ENCODE measurements around the gene PPP1R7.

PPP1R7 gene

DNA sequence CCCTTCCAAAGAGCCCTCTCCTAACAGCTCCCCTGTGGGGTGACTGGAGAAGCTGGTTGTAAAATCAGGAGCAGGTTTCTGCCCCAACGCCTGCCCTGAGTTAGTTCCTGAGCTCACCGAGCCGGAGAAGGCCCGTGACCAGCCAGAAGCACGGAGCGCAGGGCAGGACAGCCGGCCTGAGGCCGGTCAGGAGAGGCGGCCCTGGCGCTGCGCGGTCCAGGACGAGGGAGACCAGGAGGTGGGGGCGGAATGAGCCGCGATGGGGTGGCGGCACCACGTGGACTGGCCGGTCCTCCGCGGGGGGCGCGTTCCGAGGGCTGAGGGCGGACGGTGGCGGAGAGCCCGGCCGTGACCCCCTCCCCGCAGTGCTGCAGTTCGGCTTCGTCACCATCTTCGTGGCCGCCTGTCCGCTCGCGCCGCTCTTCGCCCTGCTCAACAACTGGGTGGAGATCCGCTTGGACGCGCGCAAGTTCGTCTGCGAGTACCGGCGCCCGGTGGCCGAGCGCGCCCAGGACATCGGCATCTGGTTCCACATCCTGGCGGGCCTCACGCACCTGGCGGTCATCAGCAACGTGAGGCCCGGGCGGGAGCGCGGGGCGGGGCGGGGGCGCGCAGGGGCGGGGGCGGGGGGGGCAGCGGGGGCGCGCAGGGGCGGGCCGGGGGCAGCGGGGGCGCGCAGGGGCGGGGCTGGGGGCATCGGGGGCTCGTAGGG is 67.2 kb downstream of the PPP1R7 start:
- no peak for DNase-seq

DNA sequence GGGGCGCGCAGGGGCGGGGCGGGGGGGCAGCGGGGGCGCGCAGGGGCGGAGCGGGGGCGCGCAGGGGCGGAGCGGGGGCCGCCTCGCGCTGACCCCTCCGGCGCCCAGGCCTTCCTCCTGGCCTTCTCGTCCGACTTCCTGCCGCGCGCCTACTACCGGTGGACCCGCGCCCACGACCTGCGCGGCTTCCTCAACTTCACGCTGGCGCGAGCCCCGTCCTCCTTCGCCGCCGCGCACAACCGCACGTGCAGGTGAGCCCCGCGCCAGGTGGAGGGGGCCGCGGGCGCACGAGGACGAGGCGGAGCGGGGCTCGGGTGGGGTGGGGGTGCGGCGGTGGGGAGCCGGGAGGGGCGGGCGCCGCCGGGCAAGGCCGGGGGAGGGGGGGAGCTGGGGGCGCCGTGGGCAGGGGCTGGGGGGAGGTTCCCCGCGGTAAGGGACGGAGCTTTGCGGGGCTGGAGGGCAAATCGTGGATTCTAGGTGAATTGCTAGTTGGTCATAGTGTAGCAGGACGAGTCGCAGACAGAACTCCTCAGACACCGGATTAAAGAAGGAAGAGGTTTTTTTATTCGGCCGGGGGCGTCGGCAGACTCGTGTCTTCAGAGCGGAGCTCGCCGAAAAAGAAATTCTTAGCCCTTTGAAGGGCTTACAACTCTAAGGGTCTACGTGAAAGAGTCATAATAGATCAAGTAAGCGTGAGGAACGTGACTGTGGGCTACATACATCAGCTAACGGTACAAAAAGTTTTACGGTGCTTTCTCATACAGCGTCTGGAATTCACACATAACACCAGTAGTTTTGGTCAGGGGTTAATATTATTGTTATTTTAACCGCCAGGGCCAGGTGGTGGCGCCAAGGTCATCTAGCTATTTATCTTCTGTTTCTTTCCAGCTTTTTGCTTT is 68.1 kb downstream of the PPP1R7 start:
- DNase-seq, result no peak

DNA sequence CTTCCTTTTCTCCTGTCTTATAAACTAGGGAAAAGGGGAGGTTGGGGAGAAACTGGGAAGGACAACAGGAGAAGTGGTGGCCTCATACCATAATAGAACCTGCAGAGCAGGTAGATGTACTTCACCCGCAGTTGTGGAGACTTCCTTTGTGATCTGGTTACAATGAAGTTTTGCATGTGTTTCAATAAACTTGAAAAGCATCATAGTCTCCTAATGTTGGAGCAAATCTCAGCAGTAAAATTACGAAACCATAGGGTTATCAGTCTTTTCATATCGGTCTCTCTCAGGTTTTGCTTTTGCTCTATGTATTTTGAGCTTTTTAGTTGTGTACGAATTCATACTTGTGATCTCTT is 68.7 kb downstream of the PPP1R7 start:
- DNase-seq, result no peak

DNA sequence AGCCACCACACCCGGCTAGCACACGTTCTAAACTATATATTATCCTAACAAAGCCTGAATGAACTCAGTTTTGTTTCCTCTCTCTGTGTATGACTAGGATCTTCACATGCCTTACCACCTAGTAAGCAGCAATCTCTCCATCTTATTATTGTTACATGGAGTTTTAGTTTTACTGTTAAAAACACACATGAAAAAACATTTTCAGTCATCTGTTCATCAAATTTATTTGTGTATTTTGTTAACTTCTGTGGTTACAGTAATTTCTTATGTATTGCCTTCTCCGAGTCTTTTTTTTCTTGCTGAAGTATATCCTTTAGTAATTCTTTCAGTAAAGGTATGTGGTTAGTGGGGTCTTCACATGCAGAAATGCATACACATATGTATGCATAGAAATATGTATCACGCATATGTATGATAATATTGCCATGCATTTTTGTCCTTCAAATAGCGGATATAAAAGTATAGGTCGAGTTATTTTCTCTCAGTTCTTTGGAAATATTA is 69.6 kb downstream of the PPP1R7 start:
- no peak for DNase-seq

DNA sequence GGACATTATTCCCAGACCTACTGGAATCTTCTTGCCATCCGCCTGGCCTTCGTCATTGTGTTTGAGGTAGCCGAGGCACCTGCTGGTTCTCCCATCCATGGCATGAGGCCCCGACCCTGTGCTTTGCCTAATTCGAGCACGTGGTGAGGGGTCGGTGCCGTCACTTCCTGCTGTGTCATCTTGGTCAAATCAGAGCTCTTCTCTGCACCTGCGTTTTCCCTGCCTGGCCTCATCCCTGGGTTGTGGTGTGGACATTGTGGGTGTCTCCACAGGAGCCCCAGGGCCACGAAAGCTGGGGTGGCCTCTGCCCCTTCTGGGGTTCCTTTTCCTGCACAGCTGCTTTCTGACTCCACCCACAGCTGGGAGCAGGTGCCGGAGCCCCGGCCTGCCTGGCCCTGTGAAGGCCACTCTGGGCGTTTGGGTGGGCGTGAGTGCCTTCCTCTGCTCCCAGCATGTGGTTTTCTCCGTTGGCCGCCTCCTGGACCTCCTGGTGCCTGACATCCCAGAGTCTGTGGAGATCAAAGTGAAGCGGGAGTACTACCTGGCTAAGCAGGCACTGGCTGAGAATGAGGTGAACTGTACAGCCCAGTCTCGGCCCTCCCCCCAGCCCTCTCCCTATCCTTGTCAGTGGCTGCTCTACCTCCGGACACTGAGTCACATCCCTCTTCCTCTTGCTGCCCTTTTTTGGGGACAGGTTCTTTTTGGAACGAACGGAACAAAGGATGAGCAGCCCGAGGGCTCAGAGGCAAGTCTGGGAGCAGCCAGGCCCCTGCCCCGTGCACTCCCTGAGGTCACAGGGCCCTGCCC is 73.1 kb downstream of the PPP1R7 start:
- no peak for DNase-seq

DNA sequence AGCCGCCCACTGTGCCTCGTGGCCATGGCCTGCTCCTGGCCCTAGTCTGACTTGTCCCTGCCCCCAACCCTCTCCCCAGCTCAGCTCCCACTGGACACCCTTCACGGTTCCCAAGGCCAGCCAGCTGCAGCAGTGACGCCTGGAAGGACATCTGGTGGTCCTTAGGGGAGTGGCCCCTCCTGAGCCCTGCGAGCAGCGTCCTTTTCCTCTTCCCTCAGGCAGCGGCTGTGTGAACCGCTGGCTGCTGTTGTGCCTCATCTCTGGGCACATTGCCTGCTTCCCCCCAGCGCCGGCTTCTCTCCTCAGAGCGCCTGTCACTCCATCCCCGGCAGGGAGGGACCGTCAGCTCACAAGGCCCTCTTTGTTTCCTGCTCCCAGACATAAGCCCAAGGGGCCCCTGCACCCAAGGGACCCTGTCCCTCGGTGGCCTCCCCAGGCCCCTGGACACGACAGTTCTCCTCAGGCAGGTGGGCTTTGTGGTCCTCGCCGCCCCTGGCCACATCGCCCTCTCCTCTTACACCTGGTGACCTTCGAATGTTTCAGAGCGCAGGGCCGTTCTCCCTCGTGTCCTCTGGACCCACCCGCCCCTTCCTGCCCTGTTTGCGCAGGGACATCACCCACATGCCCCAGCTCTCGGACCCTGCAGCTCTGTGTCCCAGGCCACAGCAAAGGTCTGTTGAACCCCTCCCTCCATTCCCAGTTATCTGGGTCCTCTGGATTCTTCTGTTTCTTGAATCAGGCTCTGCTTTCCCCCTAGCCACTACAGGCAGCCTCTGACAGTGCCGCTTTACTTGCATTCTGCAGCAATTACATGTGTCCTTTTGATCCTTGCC is 74.0 kb downstream of the PPP1R7 start:
- no peak for DNase-seq

DNA sequence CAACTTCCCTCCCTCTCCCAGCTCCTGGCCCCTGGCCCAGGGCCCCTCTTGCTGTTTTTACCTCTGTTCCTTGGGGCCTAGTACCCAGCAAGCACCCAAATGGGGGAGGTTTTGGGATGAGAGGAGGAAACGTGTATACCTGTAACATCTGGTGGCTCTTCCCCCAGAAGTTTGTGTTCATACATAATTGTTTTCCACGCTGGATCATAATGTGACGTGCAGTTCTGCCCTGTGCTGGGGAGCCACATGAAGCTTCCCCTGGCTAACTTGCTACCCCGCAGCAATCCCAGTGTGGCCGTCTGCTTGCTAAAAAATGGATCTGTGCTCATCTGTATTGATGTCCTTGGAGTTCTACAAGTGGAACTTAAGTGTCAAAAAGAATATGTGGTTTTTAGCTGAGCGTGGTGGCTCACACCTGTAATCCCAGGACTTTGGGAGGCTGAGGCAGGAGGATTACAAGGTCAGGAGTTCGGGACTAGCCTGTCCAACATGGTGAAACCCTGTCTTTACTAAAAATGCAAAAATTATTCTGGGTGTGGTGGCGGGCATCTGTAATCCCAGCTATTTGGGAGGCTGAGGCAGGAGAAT is 74.7 kb downstream of the PPP1R7 start:
- DNase-seq, result no peak

DNA sequence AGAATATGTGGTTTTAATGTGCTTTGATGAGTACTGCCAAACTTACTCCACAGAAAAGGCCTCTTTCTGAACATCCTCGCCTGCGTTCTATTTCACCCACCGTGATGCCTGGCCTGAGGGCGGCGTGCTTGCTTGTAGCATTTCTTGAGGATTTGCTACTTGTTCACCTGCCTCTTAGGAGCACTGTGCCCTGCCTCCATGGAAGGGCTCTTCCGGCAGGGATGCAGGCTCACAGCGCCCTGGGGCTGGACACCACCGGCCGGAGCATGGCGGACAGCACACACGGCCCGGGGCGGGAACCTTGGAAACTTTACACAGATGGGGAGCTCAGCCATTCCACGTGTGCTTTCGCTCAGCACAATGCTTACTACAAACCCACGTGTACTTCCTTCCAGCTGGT is 75.3 kb downstream of the PPP1R7 start:
- DNase-seq, result no peak

DNA sequence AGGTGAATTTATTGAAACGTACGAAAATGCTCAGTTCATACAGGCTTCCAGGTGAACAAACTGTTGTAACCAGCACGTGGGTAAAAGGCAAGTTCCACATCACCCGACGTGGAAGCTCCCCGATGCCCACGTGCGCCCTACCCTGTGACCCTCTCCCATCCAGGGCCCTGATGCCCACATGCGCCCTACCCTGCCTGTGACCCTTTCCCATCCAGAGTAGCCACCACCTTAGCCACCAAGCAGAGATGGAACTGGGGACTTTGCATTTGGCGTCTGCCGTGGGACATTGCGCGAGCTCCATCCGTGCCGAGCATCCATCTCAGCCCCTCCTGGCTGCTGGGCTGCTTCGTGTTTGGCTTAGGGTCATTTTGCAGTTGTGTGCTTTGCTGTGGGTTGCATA is 75.7 kb downstream of the PPP1R7 start:
- DNase-seq, result no peak

DNA sequence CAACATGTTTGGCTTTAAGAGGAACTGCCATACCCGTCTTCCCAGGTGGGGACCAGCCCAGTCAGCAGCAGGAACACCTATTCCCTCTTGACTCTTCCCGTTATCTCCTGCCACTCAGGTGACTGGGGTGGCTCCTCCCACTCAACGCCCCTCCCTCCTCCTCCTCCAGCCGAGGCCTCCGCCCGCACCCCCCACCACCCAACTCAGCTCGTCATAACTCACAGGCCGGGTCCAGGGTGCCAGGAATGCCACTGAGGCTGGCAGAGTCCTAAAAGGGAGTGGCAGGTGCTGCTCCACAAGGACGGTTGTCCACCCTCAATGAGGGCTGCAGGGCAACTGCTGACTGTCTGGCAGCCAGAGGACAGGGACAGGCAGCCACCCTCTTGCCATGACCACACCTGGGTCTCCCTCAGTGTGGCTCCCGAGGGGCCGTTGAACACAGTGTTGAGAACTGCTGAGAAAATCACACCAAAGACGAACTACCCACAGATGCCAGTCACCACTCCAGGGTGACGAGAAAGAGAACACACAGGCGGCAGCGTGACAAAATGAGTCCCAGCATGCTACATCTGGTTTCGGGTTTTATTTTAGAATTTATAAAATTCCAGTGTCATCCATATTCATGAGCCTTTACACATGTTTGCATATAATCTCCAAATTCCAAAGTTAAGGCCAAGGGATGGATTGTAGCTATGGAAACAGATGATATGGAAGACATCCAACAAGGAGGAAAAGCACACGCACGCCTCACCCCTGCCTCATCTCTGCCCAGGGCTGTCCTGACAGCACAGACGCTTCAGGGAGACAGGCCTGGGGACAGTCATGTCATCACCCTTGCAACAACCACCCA is 76.7 kb downstream of the PPP1R7 start:
- no peak for DNase-seq

DNA sequence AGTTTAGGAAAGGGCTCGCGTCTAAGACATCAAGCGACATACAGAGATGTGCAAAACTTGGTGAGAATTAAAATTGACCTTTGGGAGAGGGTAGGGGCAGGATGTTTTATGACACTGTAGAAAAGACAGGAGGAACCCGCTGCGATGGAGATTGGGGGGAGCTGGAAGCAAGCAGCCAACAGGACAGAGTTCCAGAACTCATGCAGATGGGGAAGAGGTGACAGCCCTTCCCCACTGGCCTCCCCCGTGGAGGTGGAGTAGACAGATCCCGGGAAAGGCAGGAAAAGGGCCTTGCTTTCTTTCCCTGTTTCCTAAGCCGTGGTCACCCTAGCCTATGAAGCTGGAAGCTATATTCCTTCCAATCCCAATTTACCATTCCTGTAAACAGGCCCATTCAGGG is 77.3 kb downstream of the PPP1R7 start:
- no peak for DNase-seq

DNA sequence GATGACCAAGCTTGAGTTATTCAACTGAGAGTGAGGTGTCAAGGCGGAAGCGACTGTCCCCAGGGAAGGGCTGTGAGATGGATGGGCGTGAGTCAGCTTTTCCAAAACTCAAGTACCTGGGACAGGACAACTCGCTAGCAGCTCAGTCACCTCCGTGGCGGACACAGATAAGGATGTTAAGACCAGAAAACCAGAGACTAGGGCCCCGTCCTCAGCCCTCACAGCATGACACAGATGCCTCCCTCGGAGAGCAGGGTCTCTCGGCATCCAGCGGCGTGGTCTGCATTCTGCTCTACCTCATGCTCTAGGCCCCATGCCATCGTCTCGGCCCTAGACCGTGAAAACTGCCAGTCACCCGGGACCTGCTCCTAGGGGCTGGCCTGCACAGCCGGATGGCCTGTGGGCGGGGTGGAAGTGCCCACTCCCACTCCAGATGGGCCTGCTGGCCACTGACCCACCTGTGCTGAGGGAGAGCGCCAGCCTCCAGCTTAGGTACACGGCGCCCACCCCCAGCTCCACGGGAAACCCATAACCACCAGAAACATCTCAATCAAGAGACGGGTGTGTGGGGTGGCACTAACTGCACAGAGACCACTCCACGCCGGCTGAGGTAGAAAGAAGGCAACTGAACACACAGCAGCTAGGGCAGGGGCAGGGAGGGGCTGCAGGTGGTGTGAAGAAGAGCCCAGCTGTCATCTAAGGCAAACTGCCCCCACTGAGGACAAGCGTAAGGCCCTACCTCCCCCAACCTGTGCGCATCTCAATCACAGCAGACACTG is 78.0 kb downstream of the PPP1R7 start:
- DNase-seq, result no peak

DNA sequence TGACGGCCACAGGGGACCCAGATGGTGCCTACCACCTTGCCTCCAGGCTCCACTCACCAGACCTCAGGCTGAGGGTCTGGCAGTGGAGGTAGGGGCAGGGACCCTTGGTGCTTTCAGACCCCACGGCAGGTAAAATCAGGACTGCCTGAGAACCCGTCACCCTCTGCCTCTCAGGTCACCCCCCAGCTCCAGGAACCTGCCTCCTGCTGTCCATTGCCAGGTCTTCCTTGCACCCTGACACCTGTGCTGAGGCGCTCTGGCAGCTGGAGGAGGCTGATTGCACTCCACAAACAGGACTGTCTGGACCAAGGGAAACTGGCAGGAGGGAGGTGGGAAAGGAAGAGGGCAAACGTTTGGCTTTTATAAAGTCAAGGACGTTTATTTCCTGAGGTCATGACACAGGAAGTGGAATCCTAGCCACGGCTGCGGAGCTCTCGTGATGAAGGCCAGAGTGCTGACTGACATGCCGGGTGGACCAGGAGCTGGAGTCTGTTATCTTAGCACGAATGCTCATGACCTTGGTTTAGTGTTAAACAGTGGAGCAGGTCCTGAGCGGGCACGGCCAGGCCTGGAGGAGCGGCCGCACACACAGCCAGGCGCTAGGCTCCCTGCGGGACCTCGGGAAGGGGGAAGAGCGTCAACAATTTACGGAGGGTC is 78.7 kb downstream of the PPP1R7 start:
- no peak for DNase-seq

DNA sequence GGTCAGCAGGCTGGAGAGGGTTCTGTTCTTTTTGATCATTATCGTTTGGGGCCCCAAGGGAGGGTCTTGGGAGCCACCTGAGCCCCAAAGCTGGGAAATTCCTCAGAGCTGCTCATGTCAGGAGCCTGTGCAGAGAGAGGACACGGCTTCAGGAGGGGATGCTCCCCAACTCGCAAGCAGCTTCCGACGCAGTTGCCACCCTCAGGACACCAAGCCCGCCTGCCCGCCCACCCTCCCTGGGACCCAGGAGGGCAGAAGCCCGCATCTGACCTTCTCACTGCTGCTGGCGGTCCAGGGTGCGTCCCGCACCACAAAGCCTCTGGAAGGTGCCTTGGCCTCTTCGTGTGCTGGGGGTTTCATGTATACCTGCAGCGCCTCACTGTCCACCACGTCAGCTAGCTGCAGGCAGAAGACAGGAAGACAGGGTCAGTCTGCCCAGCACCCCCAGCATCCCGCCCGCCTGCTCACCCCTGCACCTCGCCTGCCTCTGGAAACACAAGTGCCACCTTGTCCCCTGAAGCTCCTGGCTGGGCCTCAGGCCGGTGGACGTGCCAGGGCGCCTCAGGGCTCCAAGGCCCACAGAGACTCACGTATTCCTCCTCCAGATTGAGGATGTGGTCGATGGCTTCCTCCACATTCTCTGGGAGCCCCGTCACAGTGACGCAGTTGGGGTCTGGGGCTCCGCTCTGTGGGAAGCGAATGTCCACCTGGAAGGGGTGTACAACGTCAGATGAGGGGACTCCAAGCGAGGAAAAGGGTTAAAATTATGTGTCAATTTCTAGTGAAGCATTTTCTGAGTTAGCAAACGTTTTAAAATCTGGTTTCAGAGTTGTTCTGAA is 79.5 kb downstream of the PPP1R7 start:
- no peak for DNase-seq

DNA sequence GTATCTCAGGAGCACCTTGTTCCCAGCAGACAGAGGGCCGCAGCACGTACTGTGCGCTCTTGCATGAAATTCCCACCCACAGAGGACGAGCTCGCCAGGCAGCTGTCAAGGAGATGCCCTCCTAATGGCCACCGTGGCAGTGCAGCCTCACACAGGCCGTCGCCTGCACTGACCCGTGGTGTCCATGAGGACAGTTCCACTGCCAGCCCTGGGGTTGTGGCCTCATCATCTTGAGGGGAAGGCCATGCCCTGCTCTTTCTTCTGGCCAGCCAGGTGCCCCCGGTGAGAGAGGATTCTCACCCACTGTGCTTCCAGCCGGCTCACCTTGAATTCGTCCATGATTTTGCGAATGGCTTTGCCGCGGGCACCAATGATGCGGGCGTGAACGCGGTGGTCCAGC is 80.2 kb downstream of the PPP1R7 start:
- DNase-seq, result no peak

DNA sequence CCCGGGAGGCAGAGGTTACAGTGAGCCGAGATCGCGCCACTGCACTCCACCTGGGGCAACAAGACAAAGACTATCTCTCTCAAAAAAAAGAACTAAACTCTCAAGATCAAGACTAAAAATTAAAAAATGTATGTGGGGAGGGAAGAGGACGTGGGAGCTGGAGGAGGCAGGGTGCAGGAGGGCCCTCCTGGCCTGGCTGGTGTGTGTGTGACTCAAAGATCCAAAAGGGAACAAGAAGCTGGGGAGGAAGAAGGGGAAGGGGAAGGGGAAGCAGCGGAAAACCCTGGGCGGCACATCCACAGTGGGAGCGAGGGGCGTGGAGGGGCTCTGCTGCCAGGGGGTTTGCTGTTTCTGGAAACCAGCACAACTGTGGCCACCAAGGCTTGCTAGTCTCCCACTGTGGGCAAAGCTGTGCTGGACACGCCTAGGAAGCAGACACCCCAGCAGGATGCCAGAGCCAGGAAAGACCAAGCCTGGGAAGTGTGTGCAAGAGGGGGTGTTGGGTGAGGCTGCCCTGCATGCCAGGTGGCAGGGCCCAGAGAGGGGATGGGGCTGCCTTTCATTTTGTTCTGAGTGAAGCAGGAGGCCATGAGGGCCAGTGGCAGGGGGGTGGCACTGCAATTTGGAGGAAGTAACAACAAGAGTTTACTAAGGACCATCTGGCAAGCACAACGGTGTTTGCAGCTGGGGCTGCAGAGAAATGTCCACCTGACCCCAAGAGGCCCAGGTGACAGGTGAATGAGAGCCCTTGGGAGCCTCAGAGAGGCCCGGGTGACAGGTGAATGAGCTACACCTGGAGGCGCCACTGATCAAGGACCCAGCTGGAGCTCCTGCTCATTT is 82.7 kb downstream of the PPP1R7 start:
- no peak for DNase-seq

All from GDM1 (cell line).